HepG2 (cell line): ENCODE results near the gene TMEM237. TPM values are rescaled to one million over a fixed set of nuclear protein-coding genes. Genes with fewer than 3 reads are reported as not detected.

ENCODE experiments used
- CENPX ChIP-seq: sonication (generic); formaldehyde crosslinking; IDR thresholded peaks from 2 replicates; pipeline ENCODE4 v1.9.0; 2021; ENCODE audit warnings: mild to moderate bottlenecking, missing genetic modification reagents, moderate library complexity
- FOXP4 ChIP-seq: sonication (generic); formaldehyde crosslinking; IDR thresholded peaks from 2 replicates; pipeline ENCODE4 v1.4.0; 2020; ENCODE audit warnings: missing genetic modification reagents
- HOXA7 ChIP-seq: sonication (generic); formaldehyde crosslinking; IDR thresholded peaks from 2 replicates; pipeline ENCODE4 v1.8.1; 2022; ENCODE audit warnings: mild to moderate bottlenecking, missing genetic modification reagents, moderate library complexity
- KAT8 ChIP-seq: IDR thresholded peaks from 2 replicates; pipeline ENCODE4 v1.6.1; 2016; ENCODE audit warnings: missing genetic modification reagents, missing compliant biosample characterization
- SNAPC5 ChIP-seq: sonication (generic); formaldehyde crosslinking; IDR thresholded peaks from 2 replicates; pipeline ENCODE4 v1.8.1; 2023; ENCODE audit warnings: mild to moderate bottlenecking, missing genetic modification reagents, borderline replicate concordance
- SOX5 ChIP-seq: IDR thresholded peaks from 2 replicates; pipeline ENCODE4 v1.6.1; 2016; ENCODE audit warnings: borderline replicate concordance
- ZBTB39 ChIP-seq: sonication (generic); formaldehyde crosslinking; IDR thresholded peaks from 2 replicates; pipeline ENCODE4 v1.5.0; 2020; ENCODE audit warnings: missing genetic modification reagents
- ZNF18 ChIP-seq: sonication (generic); formaldehyde crosslinking; IDR thresholded peaks from 2 replicates; pipeline ENCODE4 v1.8.0; 2022; ENCODE audit warnings: mild to moderate bottlenecking, missing genetic modification reagents; ENCODE audit not compliant: insufficient replicate concordance
- ZNF318 ChIP-seq: sonication (generic); formaldehyde crosslinking; IDR thresholded peaks from 2 replicates; pipeline ENCODE4 v1.4.0; 2020; ENCODE audit warnings: mild to moderate bottlenecking, missing genetic modification reagents
- ZNF331 ChIP-seq: sonication (generic); formaldehyde crosslinking; IDR thresholded peaks from 2 replicates; pipeline ENCODE4 v1.4.0; 2020; ENCODE audit warnings: missing genetic modification reagents
- ZNF572 ChIP-seq: sonication (generic); formaldehyde crosslinking; IDR thresholded peaks from 2 replicates; pipeline ENCODE4 v1.5.1; 2020; ENCODE audit warnings: mild to moderate bottlenecking, missing genetic modification reagents
- ZNF740 ChIP-seq: sonication (generic); formaldehyde crosslinking; IDR thresholded peaks from 2 replicates; pipeline ENCODE4 v1.4.0; 2020; ENCODE audit warnings: missing genetic modification reagents
- ZNF775 ChIP-seq: sonication (generic); formaldehyde crosslinking; IDR thresholded peaks from 2 replicates; pipeline ENCODE4 v1.4.0; 2020; ENCODE audit warnings: missing genetic modification reagents, mild to moderate bottlenecking, moderate library complexity, borderline replicate concordance
- ZNF891 ChIP-seq: sonication (generic); formaldehyde crosslinking; IDR thresholded peaks from 2 replicates; pipeline ENCODE4 v1.5.0; 2020; ENCODE audit warnings: mild to moderate bottlenecking, missing genetic modification reagents
- polyA plus RNA-seq, 8 experiments: library from polyadenylated mRNA; depleted of rRNA in 3 of 8; stranded (reverse) in 7 of 8; unstranded in 1 of 8; fragments of >200 nt; fragmentation: Illumina TruSeq in 4 of 8; extraction: Trizol in 4 of 8; gene quantifications; 2 replicates each; pipeline versions ENCODE4 v1.2.1 to v1.2.3, GENCODE V29; 2011 to 2016; ENCODE audit warnings: low read depth in 4 of 8, missing spikeins in 1 of 8, mixed read lengths in 1 of 8; ENCODE audit not compliant: insufficient read depth in 1 of 8
- total RNA-seq, 5 experiments: library from RNA; depleted of rRNA; stranded (reverse); fragments of >200 nt; fragmentation: Illumina TruSeq; extraction: Trizol; gene quantifications; 2 replicates each; pipeline ENCODE4 v1.2.3, GENCODE V29; 2016; ENCODE audit warnings: low read depth in 1 of 5

Gene TMEM237
- total and polyA plus RNA-seq, 2 of the 13 experiments (the other 11 are each of a cell fraction or from before 2014, with no cell fraction given) = 21.8 to 36.1 TPM

- TF ChIP-seq SNAPC5 (no peak), ZNF18 (CRISPR knock-in tag) (no peak), SOX5 (CRISPR knock-in tag) (no peak), HOXA7 (CRISPR knock-in tag) (no peak), ZNF331 (CRISPR knock-in tag) (0 out of 2 replicates have a peak, but pooled peaks have one; percentile 14), ZNF572 (CRISPR knock-in tag) (no peak), ZNF891 (CRISPR knock-in tag) (no peak), ZNF318 (CRISPR knock-in tag) (no peak), KAT8 (CRISPR knock-in tag) (no peak), ZBTB39 (CRISPR knock-in tag) (no peak), CENPX (CRISPR knock-in tag) (no peak), FOXP4 (CRISPR knock-in tag) (peak; percentile 19; the same call in 1 of the 2 replicates), ZNF740 (CRISPR knock-in tag) (peak; percentile 95), ZNF775 (CRISPR knock-in tag) (no peak)
These were observed at the start of gene TMEM237 (continued) for GRCh38 chr2:201643216-201643890.
